ENCODE measurements around the gene PAPPA.

PAPPA gene

GRCh38 chr9:116141864-116142561 lies 11.6 kb upstream of the PAPPA start:
- Histone ChIP-seq H3K27me3 (replicated peaks) (no peaks in the 10 kb centered on the region), H3K36me3 (replicated peaks) (no peaks in the 10 kb centered on the region), H3K4me3 (ENCODE audit: low read depth, low read length) (no peak overlapping the region), H3K27ac (no peak overlapping the region)
- in situ Hi-C loops (cut with HindIII; ENCODE audit: low pct_ligation_motif_present, low sequenced_read_pairs), result no loop called here
- no peak for DNase-seq
- TF ChIP-seq, protein P1, sequence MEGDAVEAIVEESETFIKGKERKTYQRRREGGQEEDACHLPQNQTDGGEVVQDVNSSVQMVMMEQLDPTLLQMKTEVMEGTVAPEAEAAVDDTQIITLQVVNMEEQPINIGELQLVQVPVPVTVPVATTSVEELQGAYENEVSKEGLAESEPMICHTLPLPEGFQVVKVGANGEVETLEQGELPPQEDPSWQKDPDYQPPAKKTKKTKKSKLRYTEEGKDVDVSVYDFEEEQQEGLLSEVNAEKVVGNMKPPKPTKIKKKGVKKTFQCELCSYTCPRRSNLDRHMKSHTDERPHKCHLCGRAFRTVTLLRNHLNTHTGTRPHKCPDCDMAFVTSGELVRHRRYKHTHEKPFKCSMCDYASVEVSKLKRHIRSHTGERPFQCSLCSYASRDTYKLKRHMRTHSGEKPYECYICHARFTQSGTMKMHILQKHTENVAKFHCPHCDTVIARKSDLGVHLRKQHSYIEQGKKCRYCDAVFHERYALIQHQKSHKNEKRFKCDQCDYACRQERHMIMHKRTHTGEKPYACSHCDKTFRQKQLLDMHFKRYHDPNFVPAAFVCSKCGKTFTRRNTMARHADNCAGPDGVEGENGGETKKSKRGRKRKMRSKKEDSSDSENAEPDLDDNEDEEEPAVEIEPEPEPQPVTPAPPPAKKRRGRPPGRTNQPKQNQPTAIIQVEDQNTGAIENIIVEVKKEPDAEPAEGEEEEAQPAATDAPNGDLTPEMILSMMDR (IDR thresholded peaks at IDR 0.05; ENCODE audit: low read depth, low read length, missing control alignments), result no peak

DNA sequence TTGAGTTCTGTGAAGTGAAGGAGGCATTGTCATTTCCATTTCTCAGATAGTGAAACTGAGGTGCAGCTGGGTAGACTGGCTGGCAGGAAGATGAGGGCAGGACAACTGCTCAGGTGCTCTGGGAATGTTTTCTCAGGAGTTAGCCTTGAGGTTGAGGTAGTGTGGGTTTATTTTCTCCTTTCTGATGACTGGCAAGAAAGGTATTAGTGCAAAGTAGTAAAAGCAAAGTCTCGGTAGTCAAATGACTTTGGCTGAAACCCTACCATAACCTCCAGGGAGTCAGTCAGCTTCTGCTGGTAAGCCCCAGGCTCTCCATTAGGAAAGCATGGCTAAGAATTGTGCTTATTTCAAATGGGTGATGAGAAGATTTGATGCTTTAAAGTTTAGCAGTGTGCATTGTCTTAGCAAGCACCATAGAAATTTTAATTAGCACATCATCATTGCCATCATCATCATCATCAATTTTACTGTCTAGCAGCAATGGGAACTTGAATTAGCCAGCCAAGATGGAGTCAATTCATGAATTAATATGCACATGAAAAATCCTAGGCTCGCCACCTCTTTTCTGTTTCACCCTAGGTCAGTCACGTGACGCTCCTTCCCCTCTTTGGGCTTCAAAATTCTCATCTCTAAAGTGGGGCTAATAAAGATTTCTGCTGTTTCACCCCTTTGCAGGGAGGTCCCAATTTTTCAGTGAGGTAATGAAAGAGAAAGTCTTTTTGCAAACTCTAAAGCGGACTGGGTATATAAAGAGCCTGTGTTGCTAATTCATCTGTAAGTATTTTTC lies 10.7 kb upstream of the PAPPA start:
- Histone ChIP-seq H3K27me3 (replicated peaks) (no peaks in the 10 kb centered on the region), H3K27ac (no peak overlapping the region), H3K36me3 (replicated peaks) (no peaks in the 10 kb centered on the region), H3K4me3 (ENCODE audit: low read depth, low read length) (no peak overlapping the region)
- in situ Hi-C loops (cut with HindIII; ENCODE audit: low pct_ligation_motif_present, low sequenced_read_pairs), result no loop called here
- TF ChIP-seq, protein P1 (IDR thresholded peaks at IDR 0.05; ENCODE audit: low read depth, low read length, missing control alignments), result no peak
- DNase-seq, result no peak

DNA sequence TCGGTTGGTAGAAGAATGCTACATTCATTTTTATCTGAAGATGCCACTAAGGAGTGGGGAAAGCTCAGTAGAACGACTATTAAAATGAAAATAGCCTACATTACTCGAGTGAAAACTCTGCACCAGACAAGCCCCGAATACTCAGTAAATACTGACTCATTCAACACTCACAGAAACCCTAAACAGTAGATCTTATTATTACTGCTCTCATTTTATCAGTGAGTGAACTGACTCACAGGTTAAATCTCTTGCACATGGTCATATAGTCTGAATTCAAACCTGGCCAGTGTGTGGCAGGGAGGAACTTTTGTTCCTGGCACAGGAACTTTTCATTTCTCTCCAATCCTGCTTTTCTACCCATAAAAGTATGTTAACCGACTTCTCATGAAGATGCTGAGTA lies 9.6 kb upstream of the PAPPA start:
- no peak overlapping the region for H3K4me3 ChIP-seq (ENCODE audit: low read depth, low read length)
- peak; percentile 55 for DNase-seq
- in situ Hi-C loops (cut with HindIII; ENCODE audit: low pct_ligation_motif_present, low sequenced_read_pairs), result no loop called here
- peak overlapping the region; percentile 78 for H3K27ac ChIP-seq
- no peaks in the 10 kb centered on the region for H3K36me3 ChIP-seq (replicated peaks)
- TF ChIP-seq, protein P1 (IDR thresholded peaks at IDR 0.05; ENCODE audit: low read depth, low read length, missing control alignments), result no peak
- no peaks in the 10 kb centered on the region for H3K27me3 ChIP-seq (replicated peaks)

DNA sequence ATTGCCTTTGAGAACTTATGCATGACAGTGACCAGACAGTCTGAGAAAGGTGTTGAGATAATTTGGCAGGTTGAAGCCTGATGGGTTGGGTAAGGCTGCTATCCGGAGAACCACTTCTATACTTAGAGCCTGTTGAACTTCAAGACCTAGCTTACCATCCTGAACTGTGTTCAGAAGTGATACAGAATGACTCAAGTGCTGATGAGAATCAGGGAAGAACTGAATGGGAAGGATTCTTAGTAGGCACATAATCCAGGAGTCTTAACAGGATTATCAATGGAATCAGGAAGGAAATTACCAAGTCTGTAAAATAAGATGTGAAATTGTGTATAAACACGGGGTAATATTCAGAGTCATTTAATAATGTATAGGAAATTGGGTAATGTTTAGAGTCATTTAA lies 9.0 kb upstream of the PAPPA start:
- Histone ChIP-seq H3K27ac (peak overlapping the region; percentile 78), H3K36me3 (replicated peaks) (no peaks in the 10 kb centered on the region), H3K4me3 (ENCODE audit: low read depth, low read length) (no peak overlapping the region), H3K27me3 (replicated peaks) (no peaks in the 10 kb centered on the region)
- no peak for DNase-seq
- in situ Hi-C loops (cut with HindIII; ENCODE audit: low pct_ligation_motif_present, low sequenced_read_pairs), result no loop called here
- TF ChIP-seq, protein P1 (IDR thresholded peaks at IDR 0.05; ENCODE audit: low read depth, low read length, missing control alignments), result no peak

DNA sequence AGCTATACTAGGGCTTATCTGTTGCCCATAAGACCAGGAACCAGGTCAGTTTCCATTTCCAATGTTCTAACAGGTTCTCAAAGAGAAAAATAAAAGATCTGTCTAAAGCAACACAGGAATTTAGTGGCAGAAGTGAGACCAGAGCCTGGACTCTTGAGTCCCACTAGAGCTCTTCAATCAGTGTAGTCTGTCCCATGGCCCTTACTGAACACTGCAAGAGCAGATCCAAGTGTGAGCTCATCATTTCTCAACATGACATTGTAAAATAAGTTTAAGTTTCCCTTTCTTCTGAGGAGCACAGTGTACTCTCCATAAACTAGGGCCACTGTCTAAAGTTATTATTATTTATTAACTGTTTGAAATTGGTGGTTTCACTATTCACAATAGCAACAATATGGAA lies 8.6 kb upstream of the PAPPA start:
- no peak overlapping the region for H3K4me3 ChIP-seq (ENCODE audit: low read depth, low read length)
- no peaks in the 10 kb centered on the region for H3K27me3 ChIP-seq (replicated peaks)
- in situ Hi-C loops (cut with HindIII; ENCODE audit: low pct_ligation_motif_present, low sequenced_read_pairs), result no loop called here

More for the DNA sequence above, 8.6 kb upstream of the PAPPA start:
- TF ChIP-seq, protein P1 (IDR thresholded peaks at IDR 0.05; ENCODE audit: low read depth, low read length, missing control alignments), result no peak
- DNase-seq, result no peak
- Histone ChIP-seq H3K36me3 (replicated peaks) (no peaks in the 10 kb centered on the region), H3K27ac (peak overlapping the region; percentile 78)

All from brain microvascular endothelial cell (primary cell).